ENCODE measurements around the gene VPS16. TPM values are rescaled to one million over a fixed set of nuclear protein-coding genes. Genes with fewer than 3 reads are reported as not detected.

Gene VPS16
- total and polyA plus RNA-seq, 2 of the 13 experiments (the other 11 are each of a cell fraction or from before 2014, with no cell fraction given), result 34.2 to 35.4 TPM

GRCh38 chr20:2872459-2873009 is 32.0 kb downstream of the VPS16 start (continued):
- 0 out of 2 replicates have a peak, but pooled peaks have one; percentile 61 for TF ChIP-seq ZSCAN22 (CRISPR knock-in tag; IDR thresholded peaks at IDR 0.05)
- TF ChIP-seq FOXC1 (CRISPR knock-in tag; IDR thresholded peaks at IDR 0.05; ENCODE audit: borderline replicate concordance), result peak; percentile 39; the same call in 1 of the 2 replicates
- TF ChIP-seq NPAS2 (CRISPR knock-in tag; IDR thresholded peaks at IDR 0.05; ENCODE audit: borderline replicate concordance), result no peak
- TF ChIP-seq KLF12 (CRISPR knock-in tag; IDR thresholded peaks at IDR 0.05; ENCODE audit: borderline replicate concordance), result no peak
- TF ChIP-seq GLMP (CRISPR knock-in tag; IDR thresholded peaks at IDR 0.05; ENCODE audit: borderline replicate concordance), result no peak
- no peak; the same call in 1 of the 2 replicates for TF ChIP-seq ZNF335 (CRISPR knock-in tag; IDR thresholded peaks at IDR 0.05)
- TF ChIP-seq ARNT (IDR thresholded peaks at IDR 0.05), result no peak
- TF ChIP-seq HOXA5 (CRISPR knock-in tag; IDR thresholded peaks at IDR 0.05), result 0 out of 2 replicates have a peak, but pooled peaks have one; percentile 79
- no peak for TF ChIP-seq ZBTB49 (CRISPR knock-in tag; IDR thresholded peaks at IDR 0.05; ENCODE audit: borderline replicate concordance)
- no peak for TF ChIP-seq ZNF207 (IDR thresholded peaks at IDR 0.05; ENCODE audit: borderline replicate concordance)
- peak; percentile 82 for TF ChIP-seq PHF21A (CRISPR knock-in tag; IDR thresholded peaks at IDR 0.05)
- TF ChIP-seq RFX3 (CRISPR knock-in tag; IDR thresholded peaks at IDR 0.05), result no peak
- TF ChIP-seq SRSF9 (IDR thresholded peaks at IDR 0.05; ENCODE audit: borderline replicate concordance, insufficient read depth, low read depth, low read length, poor library complexity, severe bottlenecking), result no peak
- no peak for TF ChIP-seq RFX1 (IDR thresholded peaks at IDR 0.05)
- TF ChIP-seq CTCF (CRISPR knock-in tag; IDR thresholded peaks at IDR 0.05), result peak; percentile 87
- peak; percentile 75; the same call in 1 of the 2 replicates for TF ChIP-seq SNAPC4 (CRISPR knock-in tag; IDR thresholded peaks at IDR 0.05)
- no peak for TF ChIP-seq ELF1 (CRISPR knock-in tag; IDR thresholded peaks at IDR 0.05)
- no peak for TF ChIP-seq THAP7 (CRISPR knock-in tag; IDR thresholded peaks at IDR 0.05)

Data from HepG2 (cell line).